Activated naive CD4-positive, alpha-beta T cell treated with anti-CD3 and anti-CD28 coated beads, Interleukin-2, amount 50 U/mL, for 24 hours (primary cell): Measurements from ENCODE around the gene KCNK1.
"Not testable (repeated sequence)": the region's sequence is repeated elsewhere in the genome, so short reads cannot be mapped to it uniquely, and the experiment has no call there.

Experiments used
- H3K27ac Mint-ChIP-seq: one replicate; pipeline ENCODE4 v1.8.0; 2021; ENCODE audit warnings: mild to moderate bottlenecking, mixed read lengths
- H3K27me3 Mint-ChIP-seq: one replicate; pipeline ENCODE4 v1.8.0; 2021; ENCODE audit warnings: mixed read lengths
- H3K36me3 Mint-ChIP-seq: one replicate; pipeline ENCODE4 v1.8.0; 2021; ENCODE audit warnings: mixed read lengths
- H3K4me1 Mint-ChIP-seq: one replicate; pipeline ENCODE4 v1.8.0; 2021; ENCODE audit warnings: mixed read lengths
- H3K4me3 Mint-ChIP-seq: one replicate; pipeline ENCODE4 v1.8.0; 2021; ENCODE audit warnings: mild to moderate bottlenecking, mixed read lengths
- H3K9me3 Mint-ChIP-seq: one replicate; pipeline ENCODE4 v1.8.0; 2021; ENCODE audit warnings: mixed read lengths

KCNK1 gene

DNA sequence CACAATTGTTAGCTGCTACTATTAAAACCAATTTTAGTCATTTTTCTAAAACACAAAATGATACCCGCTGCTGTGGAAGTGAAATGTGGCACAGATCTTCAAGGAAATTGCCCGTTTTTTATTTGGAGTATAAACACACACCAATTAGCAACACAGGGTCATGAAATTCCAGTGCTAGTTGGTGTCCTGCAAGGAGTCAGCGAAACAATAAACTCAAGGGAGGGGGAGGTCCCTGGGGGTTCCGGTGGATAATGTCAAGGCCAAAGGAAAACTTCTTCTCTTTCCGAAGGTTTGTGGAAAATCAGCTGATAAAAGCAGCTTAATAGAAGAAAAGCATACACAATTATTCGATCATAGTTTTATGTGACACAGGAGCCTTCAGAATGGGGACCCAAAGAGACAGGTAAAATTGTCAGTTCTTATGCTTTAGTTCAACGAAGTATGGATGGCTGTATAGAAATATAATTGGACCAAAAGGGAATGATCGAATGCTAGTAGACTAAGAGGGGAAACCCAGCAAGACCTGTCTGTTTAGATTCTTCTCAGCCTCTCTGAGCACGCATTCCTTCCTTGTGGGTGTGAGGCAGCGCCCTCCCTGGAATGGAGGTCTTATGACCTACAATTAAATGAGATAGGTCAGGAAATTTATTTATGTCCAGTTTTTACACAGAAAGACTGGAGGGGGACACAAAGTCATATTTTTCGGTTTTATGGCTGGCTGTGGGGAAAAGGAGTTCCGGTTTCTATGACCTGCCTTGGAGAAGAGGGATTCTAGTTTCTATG lies 65.9 kb downstream of the KCNK1 start:
- Mint-ChIP-seq H3K4me1 (no peaks in the 10 kb centered on the region), H3K27me3 (peaks cover 3% of the 10 kb centered on the region)

DNA sequence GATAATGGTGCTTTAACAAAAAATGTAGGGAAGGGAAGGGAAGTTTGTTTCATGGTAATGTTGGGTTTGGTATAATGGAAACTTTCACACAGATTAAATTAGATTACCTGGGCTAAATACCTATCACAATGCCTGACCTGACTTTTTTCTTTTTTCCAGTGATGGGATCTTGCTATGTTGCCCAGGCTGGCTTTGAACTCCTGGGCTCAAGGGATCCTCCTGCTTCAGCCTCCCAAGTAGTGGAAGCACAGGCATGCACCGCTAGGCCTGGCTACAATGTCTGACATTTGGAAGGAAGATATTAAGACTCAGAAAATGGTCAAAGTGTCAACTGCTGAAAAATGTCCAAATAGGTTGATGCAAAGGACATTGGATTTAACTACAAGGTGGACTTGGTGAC lies 67.4 kb downstream of the KCNK1 start:
- Mint-ChIP-seq H3K4me3 (no peak overlapping the region), H3K4me1 (no peaks in the 10 kb centered on the region), H3K36me3 (no peaks in the 10 kb centered on the region), H3K9me3 (no peaks in the 10 kb centered on the region), H3K27ac (no peak overlapping the region), H3K27me3 (peaks cover 3% of the 10 kb centered on the region)

More for the DNA sequence above, 65.9 kb downstream of the KCNK1 start:
- Mint-ChIP-seq H3K4me3 (no peak overlapping the region), H3K9me3 (no peaks in the 10 kb centered on the region), H3K36me3 (no peaks in the 10 kb centered on the region), H3K27ac (no peak overlapping the region)

DNA sequence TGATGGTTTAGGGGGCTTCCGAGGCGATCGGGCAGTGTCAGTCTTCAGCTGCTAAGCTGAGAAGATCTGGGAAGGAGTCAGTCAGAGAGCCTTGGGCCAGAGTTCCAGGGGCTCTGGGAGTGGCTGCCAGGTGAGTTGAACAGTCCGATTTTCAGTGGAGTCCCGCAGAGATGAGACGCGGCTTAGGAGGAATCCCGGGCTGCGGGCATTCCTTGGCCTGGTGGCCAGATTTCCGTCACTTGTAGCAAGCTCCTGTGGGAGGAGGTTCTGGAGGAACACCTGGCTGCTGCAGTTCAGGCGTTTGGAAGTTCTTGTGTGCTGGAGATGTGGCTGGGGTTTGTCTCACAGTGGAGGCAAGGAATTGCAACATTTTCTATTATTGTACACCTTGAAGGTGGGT lies 72.7 kb downstream of the KCNK1 start:
- H3K4me1 Mint-ChIP-seq, H3K4me3 Mint-ChIP-seq, H3K9me3 Mint-ChIP-seq, H3K27ac Mint-ChIP-seq, H3K36me3 Mint-ChIP-seq, H3K27me3 Mint-ChIP-seq: not testable (repeated sequence)

DNA sequence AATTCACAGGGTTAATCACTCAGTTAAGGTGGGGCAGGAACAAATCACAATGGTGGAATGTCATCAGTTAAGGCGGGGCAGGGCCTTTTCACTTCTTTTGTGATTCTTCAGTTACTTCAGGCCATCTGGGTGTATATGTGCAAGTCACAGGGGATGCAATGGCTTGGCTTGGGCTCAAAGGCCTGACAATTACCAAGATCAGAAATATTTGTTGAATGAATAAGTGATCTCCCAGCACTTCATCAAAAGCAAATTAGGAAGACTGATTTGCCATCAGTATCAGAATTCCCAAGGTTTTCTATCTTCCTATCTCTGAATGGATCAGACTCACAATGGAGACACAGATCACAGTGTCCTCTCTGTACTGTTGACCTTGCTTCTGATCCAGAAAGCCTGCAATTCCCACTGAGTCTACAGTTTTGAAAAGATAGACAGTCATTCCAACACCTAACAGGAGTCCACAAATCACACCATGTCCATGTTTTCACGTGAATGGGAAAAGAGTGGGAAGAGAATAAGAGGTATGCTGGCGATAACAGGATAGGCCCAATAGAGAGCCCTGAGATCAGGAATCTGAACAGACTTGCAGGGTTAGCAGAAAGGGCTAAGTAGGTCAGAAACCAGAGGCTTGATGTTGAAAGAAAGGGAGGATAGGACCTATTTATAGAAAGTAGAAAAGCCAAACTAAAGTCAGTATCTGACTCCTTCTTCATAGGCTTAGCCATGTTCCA lies 75.3 kb downstream of the KCNK1 start:
- H3K27me3 Mint-ChIP-seq = peaks cover 2% of the 10 kb centered on the region
- no peak overlapping the region for H3K27ac Mint-ChIP-seq
- H3K9me3 Mint-ChIP-seq = no peaks in the 10 kb centered on the region
- H3K36me3 Mint-ChIP-seq = no peaks in the 10 kb centered on the region
- H3K4me1 Mint-ChIP-seq = no peaks in the 10 kb centered on the region
- no peak overlapping the region for H3K4me3 Mint-ChIP-seq

DNA sequence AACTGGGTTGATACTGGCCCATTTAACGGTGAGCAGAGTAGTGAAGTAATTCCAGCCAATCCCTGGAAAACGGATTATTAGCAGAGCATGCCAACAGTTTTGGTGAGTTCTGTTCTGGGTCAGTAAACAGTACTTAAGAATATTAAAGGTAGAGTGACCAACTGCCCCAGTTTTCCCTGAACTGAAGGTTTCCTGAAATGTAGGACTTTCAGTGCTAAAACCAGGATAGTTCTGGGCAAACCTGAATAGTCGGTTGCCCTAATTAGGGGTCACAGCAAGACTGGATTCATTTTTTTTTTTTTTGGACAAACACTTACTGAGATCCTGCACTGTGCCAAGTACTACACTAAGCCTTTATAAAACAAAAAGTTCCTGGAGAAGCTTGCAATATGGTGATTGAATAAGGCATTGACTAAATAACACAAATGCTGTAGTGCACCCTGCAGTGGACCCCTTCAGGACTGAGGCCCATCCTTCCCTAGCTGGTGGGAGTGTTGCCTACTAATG lies 75.9 kb downstream of the KCNK1 start:
- Mint-ChIP-seq H3K4me1 (no peaks in the 10 kb centered on the region), H3K4me3 (no peak overlapping the region), H3K9me3 (no peaks in the 10 kb centered on the region), H3K36me3 (no peaks in the 10 kb centered on the region), H3K27me3 (peaks cover 2% of the 10 kb centered on the region), H3K27ac (no peak overlapping the region)

DNA sequence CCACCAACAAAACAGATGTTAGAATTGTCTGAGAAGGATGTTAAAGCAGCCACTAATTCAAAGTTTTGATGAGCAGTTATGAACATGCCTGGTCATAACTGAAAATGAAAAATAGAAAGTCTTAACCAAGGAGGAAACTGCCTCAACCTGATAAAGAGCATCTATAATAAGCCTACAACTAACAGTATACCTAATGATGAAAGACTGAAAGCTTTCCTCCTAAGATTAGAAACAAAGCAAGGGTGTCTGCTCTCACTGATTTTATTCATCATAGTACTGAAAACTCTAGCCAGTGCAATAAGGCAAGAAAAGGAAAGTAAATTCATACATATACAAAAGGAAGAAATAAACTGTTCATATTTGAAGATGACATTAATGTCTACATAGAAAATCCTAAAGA lies 82.0 kb downstream of the KCNK1 start:
- Mint-ChIP-seq H3K4me1 (no peaks in the 10 kb centered on the region), H3K9me3 (no peaks in the 10 kb centered on the region), H3K27ac (no peak overlapping the region), H3K4me3 (no peak overlapping the region), H3K36me3 (no peaks in the 10 kb centered on the region), H3K27me3 (peaks cover 9% of the 10 kb centered on the region)

DNA sequence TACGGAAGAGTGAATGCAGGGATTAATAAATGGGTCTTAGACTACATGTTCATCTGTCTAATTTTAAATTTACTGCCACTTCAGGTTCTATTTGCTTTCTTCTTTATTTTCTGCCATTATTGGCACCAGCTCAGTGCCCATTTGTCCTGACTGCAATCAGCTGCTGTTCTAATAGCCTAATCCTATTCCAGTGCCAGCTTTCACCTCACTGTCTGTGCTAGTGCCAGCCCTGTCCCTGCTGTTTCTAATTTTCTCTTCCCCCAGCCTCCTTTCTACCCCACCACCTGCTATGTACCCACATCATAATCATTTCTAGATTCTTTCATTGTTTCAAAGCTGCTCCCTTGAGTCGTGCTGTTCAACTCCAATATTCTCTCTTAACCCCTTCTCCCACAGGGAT lies 86.4 kb downstream of the KCNK1 start:
- H3K27ac Mint-ChIP-seq = no peak overlapping the region
- H3K4me3 Mint-ChIP-seq = no peak overlapping the region
- peaks cover 16% of the 10 kb centered on the region for H3K27me3 Mint-ChIP-seq
- H3K4me1 Mint-ChIP-seq = no peaks in the 10 kb centered on the region
- H3K9me3 Mint-ChIP-seq = no peaks in the 10 kb centered on the region
- H3K36me3 Mint-ChIP-seq = no peaks in the 10 kb centered on the region

DNA sequence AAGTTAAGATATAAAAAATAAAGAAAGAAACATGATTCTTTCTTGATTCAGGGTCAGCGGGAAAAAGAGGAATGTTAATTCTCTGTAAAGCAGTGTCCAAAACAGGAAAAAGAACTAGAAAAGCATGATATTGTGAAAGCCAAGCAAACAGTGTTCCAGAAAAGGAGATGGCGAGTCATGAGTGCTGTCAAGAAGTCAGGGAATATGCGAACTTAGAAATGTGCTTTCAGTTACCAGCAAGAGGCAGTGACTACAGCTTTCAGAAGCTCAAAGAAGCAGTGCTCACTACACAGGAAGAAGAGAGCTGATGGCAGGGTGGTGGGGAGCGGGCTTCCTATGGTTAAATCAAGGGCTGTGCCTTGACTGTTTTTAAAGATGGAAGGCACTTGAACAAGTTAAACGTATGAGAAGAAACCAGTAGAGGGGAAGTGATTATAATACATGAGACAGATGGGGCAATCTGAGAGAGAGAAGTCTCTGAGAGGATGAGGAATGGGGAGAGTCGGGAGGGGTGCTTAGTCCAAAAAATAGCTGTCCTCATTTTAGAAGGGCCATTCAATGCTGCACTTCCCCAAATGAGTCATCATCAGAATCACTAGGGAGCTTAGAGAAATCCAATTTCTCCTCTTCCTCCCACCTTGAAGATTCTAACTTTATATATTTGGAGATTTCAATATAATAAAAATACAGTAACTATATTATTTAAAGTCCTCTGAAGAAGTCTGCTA lies 90.4 kb downstream of the KCNK1 start:
- Mint-ChIP-seq H3K4me1 (no peaks in the 10 kb centered on the region), H3K36me3 (no peaks in the 10 kb centered on the region), H3K9me3 (no peaks in the 10 kb centered on the region), H3K27ac (no peak overlapping the region), H3K4me3 (no peak overlapping the region), H3K27me3 (peaks cover 7% of the 10 kb centered on the region)

DNA sequence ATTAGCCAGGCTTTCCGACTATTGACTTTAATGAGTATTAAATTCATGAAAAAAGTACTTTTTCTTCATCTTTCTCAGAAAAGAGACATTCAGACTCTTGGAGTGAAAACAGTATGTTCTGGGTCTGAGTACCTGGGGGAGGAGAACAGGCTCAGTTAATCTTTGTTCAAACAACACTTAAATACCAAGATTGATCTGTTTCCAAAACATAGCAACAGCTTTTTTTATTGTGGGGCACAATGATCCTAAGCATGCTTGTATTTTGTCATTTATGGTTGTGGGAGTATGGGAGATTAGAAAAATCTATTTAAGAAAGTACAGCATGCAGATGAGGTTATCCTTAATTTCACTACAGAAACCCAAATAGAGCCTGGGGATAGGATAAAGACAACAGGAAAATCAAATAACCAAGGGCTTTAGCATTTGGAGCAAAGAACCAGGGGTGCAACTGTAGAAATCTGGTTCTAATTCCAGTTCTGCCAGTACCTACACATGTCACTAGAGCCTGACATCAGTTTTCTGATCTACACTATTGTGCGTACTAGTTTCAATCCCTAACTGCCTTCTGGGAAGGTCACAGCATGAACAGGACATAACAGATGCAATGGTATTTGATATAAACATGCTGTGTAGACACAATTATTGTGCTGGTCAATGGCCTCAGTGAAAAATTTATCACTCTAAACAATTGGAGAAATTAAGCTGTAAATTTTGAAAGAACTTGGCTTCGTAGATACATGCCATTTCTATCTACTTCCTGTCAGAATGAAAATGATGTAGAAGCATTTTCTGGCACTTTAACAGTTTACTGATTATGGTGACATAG lies 91.2 kb downstream of the KCNK1 start:
- no peaks in the 10 kb centered on the region for H3K4me1 Mint-ChIP-seq
- H3K27me3 Mint-ChIP-seq = peaks cover 7% of the 10 kb centered on the region
- no peaks in the 10 kb centered on the region for H3K36me3 Mint-ChIP-seq
- no peak overlapping the region for H3K27ac Mint-ChIP-seq
- no peak overlapping the region for H3K4me3 Mint-ChIP-seq
- H3K9me3 Mint-ChIP-seq = no peaks in the 10 kb centered on the region

DNA sequence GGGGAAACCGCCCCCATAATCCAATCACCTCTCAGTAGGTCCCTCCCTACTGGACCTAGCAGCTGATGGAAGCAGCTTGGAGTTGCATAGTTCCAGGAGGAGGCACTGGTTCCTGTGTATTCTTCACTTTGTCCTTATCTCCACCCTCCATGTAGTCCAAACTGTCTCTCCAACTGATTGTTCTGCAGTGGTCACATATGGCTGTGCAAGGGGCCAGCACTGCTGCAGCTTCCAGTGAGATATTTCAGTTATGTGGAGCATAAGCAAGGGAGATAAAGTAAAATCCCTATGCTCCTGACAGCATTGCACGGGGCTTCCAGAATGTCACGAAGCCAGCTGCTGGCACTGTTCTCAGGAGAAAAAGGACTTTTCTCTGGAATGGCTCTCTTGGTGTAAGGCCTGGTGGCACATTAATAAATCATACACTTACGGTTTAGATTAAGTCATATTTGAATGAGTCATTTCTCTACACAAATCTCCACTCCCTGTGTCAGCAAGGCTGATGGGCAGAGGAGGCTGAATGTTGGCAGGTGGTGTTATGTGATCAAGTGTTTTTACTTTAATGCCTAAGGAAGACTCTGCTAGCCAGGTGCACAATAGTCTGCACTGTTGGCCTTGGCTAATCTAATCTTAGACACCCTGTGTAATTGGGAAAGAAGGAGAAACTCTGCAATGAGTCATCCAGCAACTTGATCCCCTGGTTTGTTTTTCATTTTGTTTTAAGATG lies 93.4 kb downstream of the KCNK1 start:
- Mint-ChIP-seq H3K9me3 (peaks cover 4% of the 10 kb centered on the region), H3K27me3 (peaks cover 2% of the 10 kb centered on the region), H3K27ac (no peak overlapping the region), H3K4me1 (no peaks in the 10 kb centered on the region), H3K36me3 (no peaks in the 10 kb centered on the region), H3K4me3 (no peak overlapping the region)

DNA sequence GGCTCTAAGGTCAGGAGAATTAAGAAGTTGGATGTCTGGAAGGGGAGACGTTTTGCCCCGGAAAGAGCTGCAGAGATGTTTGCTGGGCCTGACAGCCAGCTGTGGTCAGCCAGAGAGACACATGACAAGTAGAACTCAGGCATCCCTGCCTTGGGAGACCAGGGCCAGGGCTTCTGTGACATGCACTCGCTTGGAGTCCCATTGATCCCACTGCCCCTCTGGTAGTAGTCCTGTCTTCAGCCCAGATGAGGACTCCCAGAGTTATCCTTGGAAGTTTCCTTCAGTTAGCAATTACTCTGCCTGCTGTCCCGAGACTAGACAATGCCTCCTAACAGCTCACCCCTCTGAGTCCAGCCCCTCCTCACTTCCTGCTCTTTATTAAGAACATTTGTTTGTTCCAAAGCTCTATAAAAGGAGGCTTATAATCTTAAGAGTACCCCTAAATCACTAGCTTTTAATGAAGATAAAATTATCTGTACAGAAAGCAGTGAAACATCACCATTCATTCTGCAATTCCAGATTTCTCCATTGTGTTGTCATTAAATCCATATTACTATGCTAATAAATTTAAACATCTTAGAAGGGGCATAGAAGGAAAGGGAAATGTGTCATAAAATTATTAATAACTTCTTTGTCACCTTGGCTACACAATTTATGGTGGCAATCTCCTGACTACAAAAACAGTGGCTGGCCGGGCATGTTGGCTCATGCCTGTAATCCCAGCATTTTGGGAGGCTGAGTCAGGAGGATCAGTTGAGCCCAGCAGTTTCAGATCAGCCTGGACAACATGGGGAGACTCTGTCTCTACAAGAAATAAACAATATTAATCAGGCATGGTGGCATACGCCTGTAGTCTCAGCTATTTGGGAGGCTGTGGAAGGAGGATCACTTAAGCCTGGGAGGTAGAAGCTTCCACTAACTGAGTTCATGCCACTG lies 94.2 kb downstream of the KCNK1 start:
- Mint-ChIP-seq H3K4me1 (no peaks in the 10 kb centered on the region), H3K4me3 (no peak overlapping the region), H3K27ac (no peak overlapping the region), H3K36me3 (no peaks in the 10 kb centered on the region), H3K9me3 (peaks cover 4% of the 10 kb centered on the region), H3K27me3 (peaks cover 2% of the 10 kb centered on the region)

DNA sequence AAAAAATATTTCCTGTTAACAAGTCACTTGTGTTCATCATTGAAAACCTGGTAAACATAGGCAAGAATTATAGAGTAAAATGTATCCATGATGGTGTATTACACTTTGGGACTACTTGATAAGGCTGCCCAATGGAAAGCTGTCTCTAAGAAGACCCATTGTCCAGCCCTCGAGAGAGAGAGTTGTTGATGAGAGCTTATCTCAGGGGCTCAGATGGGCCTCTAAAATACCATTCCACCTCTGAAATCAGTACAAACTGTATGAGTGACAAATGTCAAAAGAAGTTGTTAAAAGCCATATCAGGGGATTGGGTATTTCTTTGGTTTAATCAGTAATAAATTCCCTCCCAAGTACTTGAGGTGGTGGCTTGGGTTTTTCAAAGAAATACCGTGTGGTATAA lies 96.1 kb downstream of the KCNK1 start:
- Mint-ChIP-seq H3K27ac (no peak overlapping the region), H3K27me3 (peaks cover 5% of the 10 kb centered on the region)

DNA sequence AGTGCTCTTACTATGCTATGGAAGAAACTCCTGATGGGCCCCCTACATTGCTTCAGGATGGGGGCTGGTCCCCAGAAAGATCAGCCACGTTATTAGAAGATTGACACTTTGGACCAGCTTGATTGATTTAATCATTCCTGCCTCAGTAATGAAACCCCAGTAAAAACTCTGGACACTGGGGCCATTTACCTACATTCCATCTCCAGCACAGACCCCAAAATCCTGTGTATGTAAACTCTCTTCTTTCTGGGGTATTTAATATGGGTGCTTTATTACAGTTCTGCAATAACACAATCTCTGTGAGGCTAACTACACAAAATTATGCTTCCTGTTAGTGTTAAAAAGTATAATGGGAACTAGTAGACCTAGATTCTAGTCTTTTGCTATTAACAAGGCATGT lies 96.6 kb downstream of the KCNK1 start:
- Mint-ChIP-seq H3K27me3 (peaks cover 5% of the 10 kb centered on the region), H3K36me3 (no peaks in the 10 kb centered on the region), H3K27ac (no peak overlapping the region), H3K4me3 (no peak overlapping the region), H3K4me1 (no peaks in the 10 kb centered on the region), H3K9me3 (peaks cover 4% of the 10 kb centered on the region)

More for the DNA sequence above, 96.1 kb downstream of the KCNK1 start:
- Mint-ChIP-seq H3K9me3 (peaks cover 4% of the 10 kb centered on the region), H3K4me1 (no peaks in the 10 kb centered on the region), H3K4me3 (no peak overlapping the region), H3K36me3 (no peaks in the 10 kb centered on the region)
